GM19043 (cell line): ENCODE measurements around the gene DHRS12.
A peak's percentile ranks its signal among the peaks of the same experiment; 100 is the strongest.

ENCODE experiments used
- ATAC-seq: cut with Tn5 transposase; IDR thresholded peaks from one replicate; pipeline ENCODE4 v1.9.1; 2021; ENCODE audit warnings: low read depth; ENCODE audit not compliant: unreplicated experiment

Gene DHRS12

GRCh38 chr13:51764184-51765141, 39.5 kb downstream of the DHRS12 start:
- ATAC-seq = peak; percentile 79

- ATAC-seq = no peak
Observed at GRCh38 chr13:51763486-51763885, 40.5 kb downstream of the DHRS12 start.

- ATAC-seq = no peak
Observed at GRCh38 chr13:51761643-51762350, 42.2 kb downstream of the DHRS12 start.

GRCh38 chr13:51760592-51760991, 43.4 kb downstream of the DHRS12 start:
- ATAC-seq = no peak

- no peak for ATAC-seq
Observed at GRCh38 chr13:51759240-51759639, 44.7 kb downstream of the DHRS12 start.

- no peak for ATAC-seq
Observed at GRCh38 chr13:51758691-51759090, 45.3 kb downstream of the DHRS12 start.

- ATAC-seq = no peak
Observed at GRCh38 chr13:51756651-51757050, 47.3 kb downstream of the DHRS12 start.

GRCh38 chr13:51747438-51748434, 56.2 kb downstream of the DHRS12 start:
- no peak for ATAC-seq

GRCh38 chr13:51746802-51747201, 57.2 kb downstream of the DHRS12 start:
- no peak for ATAC-seq

- ATAC-seq = no peak
Observed at GRCh38 chr13:51745243-51745642, 58.7 kb downstream of the DHRS12 start.

- no peak for ATAC-seq
Observed at GRCh38 chr13:51742611-51743010, 61.4 kb downstream of the DHRS12 start.

GRCh38 chr13:51742031-51742430, 61.9 kb downstream of the DHRS12 start:
- ATAC-seq = no peak

- no peak for ATAC-seq
Observed at GRCh38 chr13:51740698-51741097, 63.3 kb downstream of the DHRS12 start.

GRCh38 chr13:51739027-51739764, 64.8 kb downstream of the DHRS12 start:
- ATAC-seq = no peak

- no peak for ATAC-seq
Observed at GRCh38 chr13:51738226-51738905, 65.6 kb downstream of the DHRS12 start.

GRCh38 chr13:51737609-51738008, 66.4 kb downstream of the DHRS12 start:
- no peak for ATAC-seq

- ATAC-seq = no peak
Observed at GRCh38 chr13:51734786-51735185, 69.2 kb downstream of the DHRS12 start.

- no peak for ATAC-seq
Observed at GRCh38 chr13:51733374-51734298, 70.3 kb downstream of the DHRS12 start.
